GM19395 (cell line): ENCODE measurements around the gene A1BG.

Experiments used
- ATAC-seq: cut with Tn5 transposase; IDR thresholded peaks from one replicate; pipeline ENCODE4 v1.9.1; 2021; ENCODE audit warnings: mild to moderate bottlenecking, moderate library complexity; ENCODE audit not compliant: unreplicated experiment

A1BG gene

GRCh38 chr19:58304255-58304654 is 49.0 kb downstream of the A1BG start:
- ATAC-seq = no peak

- no peak for ATAC-seq
These were observed 52.7 kb downstream of the A1BG start for GRCh38 chr19:58300620-58301019.

GRCh38 chr19:58296104-58296503 is 57.2 kb downstream of the A1BG start:
- ATAC-seq = no peak
